OCI-LY3 (cell line): ENCODE results near the gene WWTR1.

Experiments used
- H2AFZ ChIP-seq: fragments of 200-600, 300-600 bp; shearing (Covaris generic); 2 replicates; pipeline ENCODE4 v1.6.0; 2014; ENCODE audit warnings: antibody characterized with exemption, low read depth, low read length
- H3K27ac ChIP-seq: fragments of 200-600, 300-600 bp; sonication (generic); 2 replicates; pipeline ENCODE4 v1.5.1; 2014; ENCODE audit warnings: mild to moderate bottlenecking, low read length, moderate library complexity, mixed read lengths
- H3K27me3 ChIP-seq: fragments of 200-600, 300-600 bp; sonication (generic); 2 replicates; pipeline ENCODE4 v1.6.1; 2014; ENCODE audit warnings: low read depth, low read length, mixed read lengths
- H3K36me3 ChIP-seq: fragments of 200-600, 300-600 bp; sonication (generic); replicated peaks from 2 replicates; pipeline ENCODE3; 2014; ENCODE audit warnings: low read depth, low read length, mixed read lengths
- H3K4me1 ChIP-seq: fragments of 300-600, 200-600 bp; sonication (generic); 2 replicates; pipeline ENCODE4 v1.6.1; 2014; ENCODE audit warnings: low read length, mixed read lengths
- H3K4me2 ChIP-seq: fragments of 200-600, 300-600 bp; sonication (generic); 2 replicates; pipeline ENCODE4 v1.6.1; 2014; ENCODE audit warnings: low read length, mixed read lengths
- H3K4me3 ChIP-seq: fragments of 300-600, 200-600 bp; sonication (generic); 2 replicates; pipeline ENCODE4 v1.5.1; 2014; ENCODE audit warnings: antibody characterized with exemption, mild to moderate bottlenecking, low read length, moderate library complexity
- H3K79me2 ChIP-seq: fragments of 300-600, 200-600 bp; shearing (Covaris generic); 2 replicates; pipeline ENCODE4 v1.6.1; 2014; ENCODE audit warnings: mild to moderate bottlenecking, low read length, mixed read lengths
- H3K9ac ChIP-seq: fragments of 300-600, 200-600 bp; shearing (Covaris generic); 2 replicates; pipeline ENCODE4 v1.6.0; 2014; ENCODE audit warnings: mild to moderate bottlenecking, low read length, moderate library complexity
- H3K9me3 ChIP-seq: fragments of 200-600, 300-600 bp; shearing (Covaris generic); 2 replicates; pipeline ENCODE4 v1.6.1; 2014; ENCODE audit warnings: low read length, mixed read lengths; ENCODE audit not compliant: insufficient read depth
- H4K20me1 ChIP-seq: fragments of 200-600, 300-600 bp; sonication (generic); 2 replicates; pipeline ENCODE4 v1.6.1; 2016; ENCODE audit warnings: low read length, mixed read lengths; ENCODE audit not compliant: insufficient read depth
- CTCF ChIP-seq: fragments of 200-600, 300-600 bp; sonication (generic); IDR thresholded peaks from 2 replicates; pipeline ENCODE4 v1.5.1; 2014; ENCODE audit warnings: antibody characterized with exemption, low read length, low read depth
- EZH2phosphoT487 ChIP-seq: fragments of 200-600 bp; shearing (Covaris generic); IDR thresholded peaks from 2 replicates; pipeline ENCODE4 v1.6.1; 2018; ENCODE audit warnings: antibody characterized with exemption, mixed run types, low read depth

WWTR1 gene

GRCh38 chr3:149630806-149631205 is 27.0 kb downstream of the WWTR1 start:
- TF ChIP-seq EZH2phosphoT487 (no peak), CTCF (no peak)
- no peaks in the 10 kb centered on the region for H3K79me2 ChIP-seq

GRCh38 chr3:149628957-149629670 is 28.7 kb downstream of the WWTR1 start:
- Histone ChIP-seq H3K4me1 (no peaks in the 10 kb centered on the region), H3K36me3 (no peaks in the 10 kb centered on the region), H3K9ac (no peak overlapping the region), H3K27ac (no peak overlapping the region), H4K20me1 (no peaks in the 10 kb centered on the region), H3K79me2 (no peaks in the 10 kb centered on the region), H3K27me3 (peaks cover 16% of the 10 kb centered on the region), H3K9me3 (no peaks in the 10 kb centered on the region), H2AFZ (no peak overlapping the region), H3K4me3 (no peak overlapping the region), H3K4me2 (no peak overlapping the region)
- TF ChIP-seq EZH2phosphoT487 (no peak), CTCF (no peak)

More at GRCh38 chr3:149630806-149631205, 27.0 kb downstream of the WWTR1 start:
- Histone ChIP-seq H3K27me3 (peaks cover 32% of the 10 kb centered on the region), H3K27ac (no peak overlapping the region), H4K20me1 (no peaks in the 10 kb centered on the region), H3K4me1 (no peaks in the 10 kb centered on the region), H3K9me3 (no peaks in the 10 kb centered on the region), H2AFZ (no peak overlapping the region), H3K9ac (no peak overlapping the region), H3K36me3 (no peaks in the 10 kb centered on the region), H3K4me2 (no peak overlapping the region), H3K4me3 (no peak overlapping the region)

GRCh38 chr3:149626671-149627070 is 31.2 kb downstream of the WWTR1 start:
- H3K27ac ChIP-seq = no peak overlapping the region
- TF ChIP-seq CTCF (no peak), EZH2phosphoT487 (no peak)
- no peak overlapping the region for H3K4me2 ChIP-seq
- no peaks in the 10 kb centered on the region for H3K9me3 ChIP-seq
- H3K4me3 ChIP-seq = no peak overlapping the region
- no peaks in the 10 kb centered on the region for H3K36me3 ChIP-seq
- peaks cover 11% of the 10 kb centered on the region; the same call in 1 of the 2 replicates for H3K27me3 ChIP-seq
- no peaks in the 10 kb centered on the region for H3K79me2 ChIP-seq
- no peaks in the 10 kb centered on the region for H4K20me1 ChIP-seq
- H3K9ac ChIP-seq = no peak overlapping the region
- no peaks in the 10 kb centered on the region for H3K4me1 ChIP-seq
- no peak overlapping the region for H2AFZ ChIP-seq

- Histone ChIP-seq H3K4me2 (no peak overlapping the region), H3K79me2 (no peaks in the 10 kb centered on the region), H3K4me3 (no peak overlapping the region), H3K9ac (no peak overlapping the region), H3K4me1 (no peaks in the 10 kb centered on the region), H4K20me1 (no peaks in the 10 kb centered on the region), H3K27me3 (peaks cover 8% of the 10 kb centered on the region; the same call in 1 of the 2 replicates), H3K9me3 (no peaks in the 10 kb centered on the region), H3K36me3 (no peaks in the 10 kb centered on the region), H2AFZ (no peak overlapping the region), H3K27ac (no peak overlapping the region)
- TF ChIP-seq EZH2phosphoT487 (no peak), CTCF (no peak)
Measured at GRCh38 chr3:149625795-149626194, 32.0 kb downstream of the WWTR1 start.
